Amniotic stem cell (primary cell): ENCODE measurements around the gene RABGAP1.

Experiments
- DNase-seq: peaks from one replicate; lab custom pipeline; 2025; lab: John Stamatoyannopoulos, UW

Gene RABGAP1

GRCh38 chr9:123081824-123082223 lies 141.0 kb downstream of the RABGAP1 start:
- DNase-seq = peak; percentile 49

DNA sequence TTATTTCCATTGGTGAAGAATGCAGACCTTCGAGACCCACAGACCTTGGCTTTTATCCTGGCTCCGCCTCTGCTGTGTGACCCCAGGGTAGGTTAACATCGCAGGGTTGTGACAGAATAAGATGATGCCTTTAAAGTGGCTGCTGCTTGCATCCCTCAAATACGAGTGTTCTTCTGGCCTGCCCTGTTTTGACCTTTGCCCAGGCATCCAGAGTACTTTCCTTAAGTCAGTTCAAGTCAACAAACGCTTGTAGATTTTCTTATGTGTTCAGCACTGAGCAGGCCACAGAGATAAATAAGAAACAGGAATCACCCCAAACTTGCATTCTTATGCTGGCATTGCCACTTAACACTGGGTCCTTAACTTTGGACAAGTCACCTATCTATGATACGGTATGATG lies 142.9 kb downstream of the RABGAP1 start:
- no peak for DNase-seq

DNA sequence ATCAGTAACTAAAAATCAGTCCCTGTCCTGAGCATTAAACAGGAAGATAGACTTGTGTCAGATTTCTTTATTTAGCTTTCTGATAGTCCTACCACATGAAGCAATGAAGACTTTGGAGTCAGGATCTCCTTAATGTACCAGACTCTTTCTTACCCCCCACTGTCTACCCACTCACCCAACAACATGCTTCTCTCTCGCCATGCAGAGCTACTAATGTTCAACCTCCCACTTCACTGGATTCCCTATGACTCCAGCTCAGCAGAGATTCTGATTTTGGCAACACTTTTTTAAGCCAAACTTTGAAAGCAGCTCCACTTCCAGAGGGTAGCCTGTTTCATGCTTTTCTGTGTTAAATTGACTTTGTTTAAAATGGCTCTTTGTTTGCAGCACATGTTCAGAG lies 143.4 kb downstream of the RABGAP1 start:
- DNase-seq = no peak

DNA sequence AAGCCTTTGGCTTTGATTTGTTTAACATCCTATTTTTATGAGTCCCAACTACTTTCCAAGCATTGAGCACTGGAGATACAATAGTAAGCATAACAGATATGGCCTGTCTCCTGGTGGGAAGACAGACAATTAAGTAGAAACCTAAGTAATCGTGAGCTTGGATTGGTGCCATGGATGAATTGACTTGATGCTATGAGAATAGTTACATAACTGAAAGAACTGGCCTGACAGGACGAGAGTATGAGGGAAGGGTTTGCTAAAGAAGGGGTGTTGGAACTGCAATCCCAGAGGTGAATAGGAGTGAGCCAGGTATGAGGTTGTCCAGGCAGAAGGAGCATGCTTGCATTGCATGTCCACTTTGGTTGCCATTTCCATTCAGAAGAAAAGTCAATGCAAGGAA lies 145.1 kb downstream of the RABGAP1 start:
- DNase-seq = no peak

- DNase-seq = no peak
Observed at GRCh38 chr9:123087359-123087888, 146.6 kb downstream of the RABGAP1 start.

- no peak for DNase-seq
Observed at GRCh38 chr9:123089040-123089439, 148.2 kb downstream of the RABGAP1 start.

DNA sequence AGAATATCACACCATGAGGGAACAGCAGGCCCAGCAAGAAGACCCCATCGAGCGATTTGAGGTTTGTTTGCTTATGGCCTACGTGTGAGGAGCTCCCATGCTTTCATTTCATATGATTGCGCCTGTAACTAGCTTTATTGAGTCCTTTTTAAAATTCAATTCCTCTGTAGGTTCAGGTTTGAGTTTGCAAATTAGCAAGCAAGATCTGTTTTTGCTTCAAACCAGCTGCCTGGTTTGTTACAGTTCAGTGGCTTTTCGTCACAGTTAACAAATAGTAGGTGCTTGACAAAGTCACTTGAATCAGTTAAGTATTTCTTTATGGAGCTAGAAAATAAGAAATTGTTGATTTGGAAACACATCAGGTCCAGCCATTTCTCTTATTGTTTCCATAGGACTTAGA lies 149.0 kb downstream of the RABGAP1 start:
- no peak for DNase-seq

- no peak for DNase-seq
Observed at GRCh38 chr9:123090198-123090896, 149.5 kb downstream of the RABGAP1 start.

GRCh38 chr9:123090956-123091355 lies 150.1 kb downstream of the RABGAP1 start:
- no peak for DNase-seq

DNA sequence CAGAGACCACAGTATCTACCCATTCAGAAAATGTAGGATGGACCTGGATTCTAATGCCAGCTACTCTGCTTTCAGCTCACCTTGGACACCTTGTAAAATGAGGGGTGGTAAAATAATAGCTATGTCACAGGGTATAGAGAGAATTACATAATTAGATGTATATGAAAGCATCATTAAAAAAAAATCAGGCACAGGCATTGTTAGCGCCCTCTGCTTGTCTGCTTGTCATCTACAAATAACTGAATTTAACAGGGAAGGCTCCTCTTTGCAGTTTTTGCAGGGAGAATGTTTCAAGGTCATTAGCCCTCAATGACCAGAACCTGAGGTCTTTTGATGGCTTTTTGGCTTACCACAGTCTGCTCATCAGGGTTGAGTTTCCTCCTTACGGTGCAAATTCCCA lies 150.6 kb downstream of the RABGAP1 start:
- DNase-seq = no peak

- DNase-seq = no peak
Observed at GRCh38 chr9:123093141-123093540, 152.3 kb downstream of the RABGAP1 start.

DNA sequence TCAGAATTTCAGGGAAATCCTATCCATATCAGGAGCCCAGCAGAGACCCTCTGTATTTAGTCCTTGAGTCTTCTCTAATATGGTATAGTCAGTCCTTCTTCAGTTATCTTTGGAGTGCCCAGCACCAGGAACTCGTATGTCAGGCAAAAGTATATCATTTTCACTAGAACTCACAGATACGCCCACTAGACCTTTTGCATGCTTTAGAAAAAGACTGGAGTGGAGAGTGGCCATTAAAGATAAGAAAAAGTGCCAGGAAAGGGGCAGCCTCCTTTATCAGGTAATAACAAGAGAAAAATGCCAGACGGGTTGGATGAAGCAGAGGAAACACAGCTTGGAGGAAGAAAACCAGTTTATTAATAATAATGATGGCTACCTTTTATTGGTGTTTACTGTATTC lies 156.2 kb downstream of the RABGAP1 start:
- DNase-seq = no peak

DNA sequence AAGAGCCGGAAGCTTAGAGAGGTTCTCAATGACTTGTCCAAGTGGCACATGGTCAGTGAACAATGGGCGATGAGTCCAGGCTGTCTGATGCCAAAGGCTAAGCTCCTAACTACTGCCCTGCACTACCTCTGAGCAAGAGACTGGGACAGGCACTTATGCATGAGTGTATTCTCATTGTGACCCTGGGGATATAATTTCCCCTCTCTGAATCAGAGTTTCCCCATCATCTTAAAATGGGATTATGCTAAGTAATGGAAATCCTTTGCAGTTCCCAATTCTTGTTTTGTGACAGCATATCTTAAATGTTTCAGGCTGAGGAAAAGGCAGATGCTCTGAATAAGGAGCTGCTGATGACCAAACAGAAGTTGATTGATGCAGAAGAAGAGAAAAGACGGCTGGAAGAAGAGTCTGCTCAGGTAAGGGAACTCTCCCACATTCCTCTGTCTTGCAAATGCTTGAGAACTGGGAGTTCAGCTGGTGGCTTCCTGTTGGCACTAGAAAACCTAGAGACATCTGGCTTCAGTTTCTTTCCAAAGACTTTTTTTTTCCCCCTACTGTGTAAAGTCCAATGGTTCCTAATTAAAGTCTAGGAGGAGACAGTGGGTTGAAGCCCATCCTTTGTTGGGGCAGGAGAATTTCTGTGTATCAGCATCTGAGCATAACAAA lies 156.7 kb downstream of the RABGAP1 start:
- DNase-seq = no peak

- DNase-seq = no peak
Observed at GRCh38 chr9:123098096-123098459, 157.3 kb downstream of the RABGAP1 start.

DNA sequence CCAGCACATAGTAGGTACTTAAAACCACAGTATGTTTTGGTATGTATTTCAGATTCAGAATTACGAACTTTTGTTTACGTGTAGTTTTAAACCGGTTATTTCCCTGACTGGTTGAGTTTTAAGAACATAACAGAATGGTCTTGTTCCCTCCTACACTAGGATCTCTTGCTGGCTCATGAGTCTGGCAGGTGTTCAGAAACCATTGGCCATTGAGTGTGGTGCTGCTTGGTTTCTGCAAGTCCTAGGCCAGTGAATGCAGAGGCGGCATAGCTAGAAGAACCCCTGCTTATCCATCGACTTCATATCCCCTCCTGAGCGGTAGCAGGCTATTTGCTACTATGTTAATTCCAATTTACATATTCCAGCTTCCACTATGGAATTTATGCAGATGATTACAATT lies 158.2 kb downstream of the RABGAP1 start:
- DNase-seq = no peak

- no peak for DNase-seq
Observed at GRCh38 chr9:123099548-123099947, 158.7 kb downstream of the RABGAP1 start.

GRCh38 chr9:123102375-123103113 lies 161.7 kb downstream of the RABGAP1 start:
- no peak for DNase-seq

DNA sequence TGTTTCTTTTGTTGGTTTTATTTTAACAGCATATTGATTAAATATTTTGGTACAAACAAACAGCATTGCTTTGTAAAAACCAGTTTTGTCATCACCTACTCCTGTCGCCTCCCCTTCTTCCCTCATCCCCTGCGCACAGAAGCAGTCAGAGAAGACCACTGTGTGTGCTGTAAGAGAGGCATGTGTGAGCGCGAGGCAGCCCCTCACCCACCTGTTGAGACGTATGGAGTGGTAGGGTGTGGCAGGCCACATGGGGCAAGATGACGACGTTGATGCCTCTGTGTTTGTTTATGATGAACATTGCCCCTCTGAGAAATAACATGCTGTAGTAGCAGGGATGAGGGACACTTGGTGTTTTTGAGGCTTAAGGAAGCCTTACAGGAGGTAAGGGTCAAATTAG lies 164.0 kb downstream of the RABGAP1 start:
- DNase-seq = no peak

GRCh38 chr9:123105490-123105889 lies 164.7 kb downstream of the RABGAP1 start:
- DNase-seq = no peak

GRCh38 chr9:123107639-123108285 lies 166.9 kb downstream of the RABGAP1 start:
- no peak for DNase-seq

GRCh38 chr9:123108976-123109375 lies 168.2 kb downstream of the RABGAP1 start:
- DNase-seq = no peak

GRCh38 chr9:123109540-123110279 lies 168.9 kb downstream of the RABGAP1 start:
- DNase-seq = no peak
